Endothelial cell (in vitro differentiated cells): ENCODE results near the gene MAD1L1. TPM values are rescaled to one million over a fixed set of nuclear protein-coding genes. Genes with fewer than 3 reads are reported as not detected.

Experiments used
- DNase-seq: peaks from one replicate; pipeline ENCODE4 v3.0.0; 2021; ENCODE audit warnings: low spot score
- H3K27ac Mint-ChIP-seq: one replicate; pipeline ENCODE4 v1.8.0; 2021; ENCODE audit warnings: mixed read lengths, inconsistent platforms; ENCODE audit not compliant: unreplicated experiment
- H3K27me3 Mint-ChIP-seq: one replicate; pipeline ENCODE4 v1.8.0; 2021; ENCODE audit warnings: mild to moderate bottlenecking, moderate library complexity, mixed read lengths, inconsistent platforms; ENCODE audit not compliant: unreplicated experiment
- H3K36me3 Mint-ChIP-seq: one replicate; pipeline ENCODE4 v1.8.0; 2021; ENCODE audit warnings: mild to moderate bottlenecking, low read depth, mixed read lengths, inconsistent platforms; ENCODE audit not compliant: unreplicated experiment
- H3K4me1 Mint-ChIP-seq: one replicate; pipeline ENCODE4 v1.8.0; 2021; ENCODE audit warnings: mild to moderate bottlenecking, mixed read lengths, inconsistent platforms; ENCODE audit not compliant: unreplicated experiment
- H3K4me3 Mint-ChIP-seq: one replicate; pipeline ENCODE4 v1.8.0; 2021; ENCODE audit warnings: mild to moderate bottlenecking, mixed read lengths, inconsistent platforms; ENCODE audit not compliant: unreplicated experiment
- H3K9me3 Mint-ChIP-seq: one replicate; pipeline ENCODE4 v1.8.0; 2021; ENCODE audit warnings: mixed read lengths, inconsistent platforms; ENCODE audit not compliant: unreplicated experiment
- total RNA-seq: library from RNA; stranded (reverse); fragmentation: NEBNext Ultra II Directional; extraction: Animal tissue kit (Norgen Biotek cat#: 25700); gene quantifications from one replicate; pipeline ENCODE4 v1.2.1, GENCODE V29; 2021; ENCODE audit not compliant: unreplicated experiment
- TF ChIP-seq, protein P1 (sequence below): fragments of 200-600 bp; sonication (generic); IDR thresholded peaks from one replicate; pipeline ENCODE4 v1.5.0; 2021; ENCODE audit warnings: antibody characterized with exemption; ENCODE audit not compliant: unreplicated experiment

MAD1L1 gene
- total RNA-seq, 1 donor from 2014 or later, result 43.3 TPM

DNA sequence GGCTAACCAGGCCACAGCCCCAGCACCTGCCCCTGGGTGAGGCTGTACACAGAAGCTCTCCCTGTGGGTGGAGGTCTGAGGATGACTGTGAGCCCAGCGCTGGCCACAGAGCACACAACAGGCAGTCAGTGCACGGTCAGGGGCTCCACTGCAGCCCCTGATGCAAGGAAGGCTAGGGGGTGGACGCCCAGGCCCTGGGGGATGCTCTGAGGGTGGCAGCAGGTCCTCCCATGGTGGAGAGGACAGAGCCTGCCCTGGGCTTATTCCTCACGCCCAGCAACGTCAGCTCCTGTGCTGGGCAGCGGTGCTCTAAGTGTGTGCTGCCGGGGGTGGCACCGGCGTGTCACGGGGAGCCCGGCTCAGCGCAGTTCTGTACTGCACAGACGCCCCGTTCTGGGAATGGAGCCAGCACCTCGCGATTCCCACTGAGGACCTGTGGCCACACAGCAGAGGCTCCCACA lies 223.2 kb downstream of the MAD1L1 start:
- Mint-ChIP-seq H3K9me3 (no peaks in the 10 kb centered on the region), H3K4me3 (no peak overlapping the region), H3K27me3 (peaks cover 1% of the 10 kb centered on the region), H3K36me3 (peaks cover 7% of the 10 kb centered on the region), H3K4me1 (peaks cover 12% of the 10 kb centered on the region), H3K27ac (no peak overlapping the region)
- TF ChIP-seq, protein P1, sequence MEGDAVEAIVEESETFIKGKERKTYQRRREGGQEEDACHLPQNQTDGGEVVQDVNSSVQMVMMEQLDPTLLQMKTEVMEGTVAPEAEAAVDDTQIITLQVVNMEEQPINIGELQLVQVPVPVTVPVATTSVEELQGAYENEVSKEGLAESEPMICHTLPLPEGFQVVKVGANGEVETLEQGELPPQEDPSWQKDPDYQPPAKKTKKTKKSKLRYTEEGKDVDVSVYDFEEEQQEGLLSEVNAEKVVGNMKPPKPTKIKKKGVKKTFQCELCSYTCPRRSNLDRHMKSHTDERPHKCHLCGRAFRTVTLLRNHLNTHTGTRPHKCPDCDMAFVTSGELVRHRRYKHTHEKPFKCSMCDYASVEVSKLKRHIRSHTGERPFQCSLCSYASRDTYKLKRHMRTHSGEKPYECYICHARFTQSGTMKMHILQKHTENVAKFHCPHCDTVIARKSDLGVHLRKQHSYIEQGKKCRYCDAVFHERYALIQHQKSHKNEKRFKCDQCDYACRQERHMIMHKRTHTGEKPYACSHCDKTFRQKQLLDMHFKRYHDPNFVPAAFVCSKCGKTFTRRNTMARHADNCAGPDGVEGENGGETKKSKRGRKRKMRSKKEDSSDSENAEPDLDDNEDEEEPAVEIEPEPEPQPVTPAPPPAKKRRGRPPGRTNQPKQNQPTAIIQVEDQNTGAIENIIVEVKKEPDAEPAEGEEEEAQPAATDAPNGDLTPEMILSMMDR, result no peak
- no peak for DNase-seq

DNA sequence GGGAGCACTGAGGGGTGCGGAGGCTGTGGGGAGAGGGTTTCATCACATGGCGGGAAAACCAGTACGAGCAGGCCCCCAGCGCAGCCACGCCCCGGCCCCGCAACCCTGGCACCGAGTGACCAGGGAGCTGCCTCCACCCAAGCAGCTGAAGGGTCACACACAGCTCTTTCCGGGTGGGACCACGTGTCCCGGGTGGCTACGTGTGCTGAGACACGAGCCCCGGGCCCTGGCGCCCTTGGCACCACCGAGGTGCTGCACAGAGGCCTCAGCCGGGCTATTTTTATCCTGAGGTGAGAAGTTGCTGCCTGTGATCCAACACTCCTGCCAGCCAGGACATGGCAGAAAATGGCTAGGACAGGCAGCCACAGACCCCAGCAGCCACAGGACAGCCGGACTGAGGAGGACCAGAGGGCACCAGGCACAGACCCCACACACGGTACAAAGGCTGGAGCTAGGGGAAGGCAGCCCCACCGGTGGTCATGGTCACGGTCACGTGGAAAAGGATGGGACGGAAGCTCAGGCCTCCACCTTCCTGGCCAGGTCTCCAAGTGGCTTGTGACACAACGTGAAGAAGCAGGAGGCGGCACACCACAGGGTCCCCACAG lies 223.7 kb downstream of the MAD1L1 start:
- peaks cover 7% of the 10 kb centered on the region for H3K36me3 Mint-ChIP-seq
- TF ChIP-seq, protein P1, result no peak
- no peak overlapping the region for H3K4me3 Mint-ChIP-seq
- H3K27ac Mint-ChIP-seq, result no peak overlapping the region
- H3K4me1 Mint-ChIP-seq, result peaks cover 12% of the 10 kb centered on the region
- no peaks in the 10 kb centered on the region for H3K9me3 Mint-ChIP-seq
- H3K27me3 Mint-ChIP-seq, result peaks cover 1% of the 10 kb centered on the region
- DNase-seq, result no peak

GRCh38 chr7:2008101-2008935 lies 224.4 kb downstream of the MAD1L1 start:
- no peak overlapping the region for H3K4me3 Mint-ChIP-seq
- TF ChIP-seq, protein P1, result no peak
- peaks cover 12% of the 10 kb centered on the region for H3K4me1 Mint-ChIP-seq
- no peak for DNase-seq
- H3K27ac Mint-ChIP-seq, result peak overlapping the region; percentile 67
- peaks cover 7% of the 10 kb centered on the region for H3K36me3 Mint-ChIP-seq
- H3K27me3 Mint-ChIP-seq, result peaks cover 1% of the 10 kb centered on the region
- H3K9me3 Mint-ChIP-seq, result no peaks in the 10 kb centered on the region

DNA sequence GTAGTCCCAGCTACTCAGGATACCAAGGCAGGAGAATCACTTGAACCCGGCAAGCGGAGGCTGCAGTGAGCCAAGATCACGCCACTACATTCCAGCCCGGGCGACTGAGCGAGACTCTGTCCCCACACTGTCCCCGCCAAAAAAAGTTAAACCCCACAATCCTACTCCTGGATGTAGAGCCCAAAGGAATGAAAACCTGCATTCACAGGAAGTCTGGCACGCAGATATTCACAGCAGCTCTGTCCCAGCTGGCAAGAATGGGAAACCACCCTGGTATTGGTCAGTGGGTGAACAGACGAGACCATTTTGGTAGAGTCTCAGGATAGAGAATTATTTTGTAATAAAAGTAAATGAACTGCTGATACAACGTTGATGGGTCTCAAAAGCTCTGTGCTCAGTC lies 225.2 kb downstream of the MAD1L1 start:
- Mint-ChIP-seq H3K36me3 (peaks cover 3% of the 10 kb centered on the region), H3K4me3 (no peak overlapping the region), H3K27me3 (peaks cover 1% of the 10 kb centered on the region), H3K9me3 (no peaks in the 10 kb centered on the region), H3K4me1 (peaks cover 12% of the 10 kb centered on the region), H3K27ac (peak overlapping the region; percentile 67)
- no peak for DNase-seq
- TF ChIP-seq, protein P1, result no peak

- H3K9me3 Mint-ChIP-seq, result no peaks in the 10 kb centered on the region
- peaks cover 1% of the 10 kb centered on the region for H3K27me3 Mint-ChIP-seq
- H3K36me3 Mint-ChIP-seq, result peaks cover 3% of the 10 kb centered on the region
- H3K4me3 Mint-ChIP-seq, result no peak overlapping the region
- DNase-seq, result no peak
- H3K4me1 Mint-ChIP-seq, result peaks cover 12% of the 10 kb centered on the region
- no peak overlapping the region for H3K27ac Mint-ChIP-seq
- TF ChIP-seq, protein P1, result no peak
Measured at GRCh38 chr7:2006921-2007381, 225.8 kb downstream of the MAD1L1 start.
